Activated CD4-positive, alpha-beta T cell treated with anti-CD3 and anti-CD28 coated beads for 24 hours (primary cell): ENCODE data around the gene SNX1.
"Not testable (repeated sequence)": the region's sequence is repeated elsewhere in the genome, so short reads cannot be mapped to it uniquely, and the experiment has no call there.

ENCODE experiments used
- DNase-seq, 2 donors: peaks; one replicate each; pipeline ENCODE4 v3.0.0-alpha.2; 2020; ENCODE audit warnings: low read depth in 2 of 2

The SNX1 gene

GRCh38 chr15:64073496-64073895, 22.3 kb upstream of the SNX1 start:
- not testable (repeated sequence) for DNase-seq

- no peak for DNase-seq
Measured at GRCh38 chr15:64082757-64083156, 13.0 kb upstream of the SNX1 start.

DNA sequence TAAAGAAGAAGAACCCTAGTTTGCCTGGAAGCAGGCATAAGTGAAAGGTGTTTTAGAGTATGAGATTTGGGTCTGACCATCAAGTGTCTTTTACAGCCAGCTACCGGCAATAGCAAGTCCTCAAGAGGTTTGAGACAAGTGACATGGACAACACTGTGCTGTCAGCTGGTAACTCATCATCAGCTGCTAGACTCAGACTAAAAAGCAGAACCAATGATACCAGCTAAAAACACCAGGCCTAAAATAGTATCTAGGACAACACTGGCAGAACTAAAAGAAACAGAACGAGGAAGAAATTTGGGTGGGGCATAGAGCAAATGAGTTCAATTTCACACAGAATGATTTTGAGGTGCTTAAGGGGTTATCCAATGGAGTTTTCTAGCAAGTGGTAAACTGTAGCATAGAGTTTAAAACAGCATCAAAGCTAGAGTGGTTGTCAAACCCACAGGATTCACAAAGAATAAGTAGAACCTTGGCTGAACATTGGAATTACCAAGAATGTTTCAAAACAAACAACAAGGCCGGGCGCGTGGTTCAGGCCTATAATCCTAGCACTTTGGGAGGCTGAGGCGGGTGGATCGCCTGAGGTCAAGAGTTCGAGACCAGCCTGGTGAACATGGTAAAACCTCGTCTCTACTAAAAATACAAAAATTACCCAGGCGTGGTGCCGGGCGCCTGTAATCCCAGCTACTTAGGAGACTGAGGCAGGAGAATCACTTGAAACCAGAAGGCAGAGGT, 6.1 kb upstream of the SNX1 start:
- DNase-seq, result no peak

GRCh38 chr15:64090527-64090926, 5.3 kb upstream of the SNX1 start:
- DNase-seq, result no peak

DNA sequence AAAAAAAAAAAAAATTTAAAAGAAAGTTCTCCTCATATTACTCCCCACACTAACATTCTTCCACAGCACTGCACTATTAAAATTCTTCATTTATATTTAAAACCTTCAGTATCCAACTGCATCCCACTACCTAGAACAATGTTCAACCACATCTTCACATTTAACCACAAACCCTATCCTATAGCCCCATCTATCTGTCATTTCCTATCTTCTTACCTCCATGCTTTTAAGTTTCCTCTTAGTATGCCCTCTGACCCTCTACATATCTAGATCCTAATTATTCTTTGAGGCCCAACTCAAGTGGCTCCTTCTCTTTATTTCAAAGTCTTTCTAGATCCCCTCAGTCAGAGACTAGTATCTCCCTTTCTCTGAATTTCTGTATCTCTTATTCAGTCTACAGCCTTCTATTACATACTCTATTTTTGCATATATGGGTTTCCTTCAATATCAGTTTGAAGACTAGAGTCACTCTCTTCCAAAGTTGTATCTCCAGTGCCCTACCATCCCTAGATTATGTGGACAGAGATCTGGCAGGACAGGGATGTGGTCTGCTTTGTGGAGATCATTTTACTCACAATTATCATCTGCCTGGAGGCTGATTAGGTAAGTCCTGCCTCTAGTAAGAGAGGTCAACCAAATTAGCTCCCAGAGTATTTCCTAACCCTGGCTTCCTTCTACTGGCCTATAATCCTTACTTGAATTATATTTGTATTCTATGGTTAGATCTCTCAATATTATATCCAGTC, 3.5 kb upstream of the SNX1 start:
- DNase-seq, result no peak

- peak in 1 of 2 donors; percentile 7 for DNase-seq
Measured at GRCh38 chr15:64092864-64093626, 2.7 kb upstream of the SNX1 start.

DNA sequence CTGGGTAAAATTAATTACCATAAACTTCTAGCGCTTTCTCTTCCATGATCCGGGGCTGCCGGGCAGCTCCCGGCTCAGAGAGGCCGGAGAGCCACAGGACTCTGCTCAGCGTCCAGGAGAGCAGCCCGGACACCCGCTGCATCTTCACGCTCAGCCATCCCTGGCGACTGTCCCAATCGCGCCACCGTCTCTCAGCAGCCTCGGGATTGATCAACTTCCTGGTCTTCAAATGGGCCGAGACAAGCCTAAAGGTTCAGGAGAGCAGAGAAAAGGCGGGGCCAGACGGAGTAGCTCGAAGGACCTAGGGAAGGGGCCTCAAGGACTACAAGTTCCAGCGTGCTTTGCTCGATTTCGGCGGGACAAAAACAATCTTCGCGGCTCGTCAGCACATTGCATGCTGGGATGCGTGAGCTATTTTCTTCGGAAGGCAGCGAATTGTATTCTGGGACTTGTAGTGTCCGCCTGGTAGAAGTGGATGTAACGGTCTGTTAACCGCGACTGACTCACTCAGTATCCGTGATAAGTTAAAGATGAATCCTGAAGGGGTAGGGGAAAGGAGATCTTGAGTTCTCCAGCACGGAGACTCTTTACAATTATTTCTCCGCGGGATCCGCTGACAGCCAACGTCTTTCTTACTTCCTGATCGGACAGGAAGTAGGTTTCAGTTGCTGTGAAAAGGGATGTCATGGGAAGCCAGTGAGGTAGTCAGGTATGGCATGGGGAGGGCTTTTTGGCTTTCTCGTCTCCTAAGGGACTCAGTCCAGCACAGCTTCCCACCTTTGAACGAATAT, 2.0 kb upstream of the SNX1 start, which contains the start of gene CIAO2A:
Gene CIAO2A (minus strand): TSS at position 212 of the 791 bp plus-strand sequence. CDS start 70 bp downstream, at position 142.
- DNase-seq, result peak; percentile 84 to 88

GRCh38 chr15:64095431-64095794, 369 bp upstream of the SNX1 start:
- no peak for DNase-seq

- no peak for DNase-seq
Measured at GRCh38 chr15:64096668-64097384, 1.0 kb downstream of the SNX1 start.

- no peak for DNase-seq
Measured at GRCh38 chr15:64099379-64099778, 3.6 kb downstream of the SNX1 start.

- no peak for DNase-seq
Measured at GRCh38 chr15:64100958-64101357, 5.2 kb downstream of the SNX1 start.

GRCh38 chr15:64102497-64102896, 6.7 kb downstream of the SNX1 start:
- DNase-seq, result no peak

DNA sequence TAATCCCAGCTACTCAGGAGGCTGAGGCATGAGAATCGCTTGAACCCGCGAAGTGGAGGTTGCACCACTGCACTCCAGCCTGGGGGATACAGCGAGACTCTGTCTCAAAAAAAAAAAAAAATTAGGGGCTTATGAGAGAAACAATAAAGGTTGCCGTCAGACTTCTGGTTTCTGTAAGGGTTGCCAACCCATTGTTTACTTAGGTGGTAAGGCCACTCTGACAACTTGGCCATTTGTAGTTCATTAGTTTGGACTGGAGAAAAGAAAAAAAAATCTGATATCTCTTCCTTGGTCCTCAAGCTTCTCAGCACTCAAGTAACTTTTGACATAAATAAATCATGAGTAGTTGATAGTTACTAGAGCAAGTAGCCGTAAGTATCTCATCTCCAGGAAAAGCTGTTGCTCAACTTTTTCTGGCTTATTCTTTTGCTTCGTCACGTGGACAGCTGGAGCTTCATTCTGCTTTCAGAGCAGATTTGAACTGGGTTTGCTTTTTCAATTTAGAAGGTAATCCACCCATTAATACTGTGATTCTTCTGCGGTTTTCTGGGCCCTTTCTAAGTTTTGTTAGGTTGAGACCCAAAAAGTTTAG, 9.4 kb downstream of the SNX1 start:
- DNase-seq, result no peak

DNA sequence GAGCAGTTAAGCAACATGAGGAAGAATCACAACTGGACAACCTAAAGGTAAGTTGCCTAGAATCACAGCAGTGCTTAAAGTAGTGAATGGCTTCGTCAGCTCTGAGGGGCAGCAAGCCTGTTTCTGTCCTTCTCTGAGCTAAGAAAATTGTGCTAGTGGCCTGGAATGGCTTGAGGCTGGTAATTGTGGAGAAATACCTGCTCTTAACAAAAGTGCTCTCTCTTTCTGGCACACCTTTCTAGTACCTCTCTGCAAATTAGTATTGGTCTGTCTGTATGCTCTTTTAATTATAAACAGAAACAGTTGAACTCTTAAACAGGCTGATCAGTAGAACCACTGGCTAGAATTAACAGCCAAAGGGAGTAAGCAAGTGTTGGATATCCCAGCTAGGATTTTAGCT, 11.6 kb downstream of the SNX1 start:
- no peak for DNase-seq

GRCh38 chr15:64110108-64110701, 14.4 kb downstream of the SNX1 start:
- DNase-seq, result not testable (repeated sequence)

DNA sequence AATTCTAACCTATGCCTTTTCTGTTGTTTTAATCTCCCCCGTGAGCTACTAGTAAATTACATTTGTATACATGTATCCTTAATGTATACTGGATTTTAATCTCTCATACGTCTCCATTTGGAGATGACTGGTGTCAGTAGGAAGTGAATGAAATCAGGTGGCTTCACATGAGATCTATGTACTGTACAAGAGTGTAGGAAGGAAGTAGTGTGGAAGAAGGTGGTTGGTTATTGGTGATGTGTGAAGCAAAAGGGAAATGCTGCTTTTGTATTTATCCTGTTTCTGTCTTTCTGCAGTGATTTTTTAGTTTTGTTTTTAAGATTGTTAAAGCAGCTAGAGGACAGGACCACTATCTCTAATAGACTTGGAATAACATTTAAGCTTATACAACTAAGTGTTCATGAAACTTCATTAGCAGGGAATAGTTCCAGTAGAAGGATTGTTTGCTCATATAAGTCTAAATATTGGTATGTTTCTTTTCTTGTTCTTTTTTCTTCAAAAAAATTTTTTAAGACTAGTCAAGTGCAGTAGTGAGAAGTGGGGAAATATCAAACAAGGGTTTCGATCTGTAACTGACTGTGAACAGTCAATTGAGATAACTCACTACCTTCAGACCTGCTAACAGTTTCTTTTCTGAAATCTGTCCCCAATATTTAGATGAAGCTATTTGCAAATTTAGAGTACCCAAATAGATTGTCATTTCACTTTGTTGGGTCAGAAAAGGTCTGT, 15.3 kb downstream of the SNX1 start:
- no peak for DNase-seq

GRCh38 chr15:64111679-64112050, 15.9 kb downstream of the SNX1 start:
- no peak for DNase-seq

- no peak for DNase-seq
Measured at GRCh38 chr15:64112073-64112772, 16.4 kb downstream of the SNX1 start.

DNA sequence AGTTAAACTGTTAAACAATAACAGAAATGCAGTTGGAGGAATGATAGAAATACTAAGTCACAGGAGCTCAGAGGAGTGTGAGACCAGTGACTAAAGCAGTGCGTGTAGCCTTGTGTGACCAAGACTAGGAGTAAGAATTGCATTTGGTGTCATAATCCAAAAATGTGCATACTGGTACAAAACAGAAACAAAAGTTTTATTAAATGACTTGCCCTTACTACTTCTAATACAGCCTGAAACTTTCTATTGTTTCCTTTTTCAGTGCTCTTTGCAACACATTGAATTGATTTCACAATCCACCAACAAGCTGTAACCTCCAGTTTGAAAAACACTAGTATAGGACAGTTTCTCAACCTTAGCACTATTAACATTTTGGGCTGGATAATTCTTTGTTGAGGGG, 17.1 kb downstream of the SNX1 start:
- no peak for DNase-seq
